Measurements from ENCODE around the gene SRRM5.

SRRM5 gene

DNA sequence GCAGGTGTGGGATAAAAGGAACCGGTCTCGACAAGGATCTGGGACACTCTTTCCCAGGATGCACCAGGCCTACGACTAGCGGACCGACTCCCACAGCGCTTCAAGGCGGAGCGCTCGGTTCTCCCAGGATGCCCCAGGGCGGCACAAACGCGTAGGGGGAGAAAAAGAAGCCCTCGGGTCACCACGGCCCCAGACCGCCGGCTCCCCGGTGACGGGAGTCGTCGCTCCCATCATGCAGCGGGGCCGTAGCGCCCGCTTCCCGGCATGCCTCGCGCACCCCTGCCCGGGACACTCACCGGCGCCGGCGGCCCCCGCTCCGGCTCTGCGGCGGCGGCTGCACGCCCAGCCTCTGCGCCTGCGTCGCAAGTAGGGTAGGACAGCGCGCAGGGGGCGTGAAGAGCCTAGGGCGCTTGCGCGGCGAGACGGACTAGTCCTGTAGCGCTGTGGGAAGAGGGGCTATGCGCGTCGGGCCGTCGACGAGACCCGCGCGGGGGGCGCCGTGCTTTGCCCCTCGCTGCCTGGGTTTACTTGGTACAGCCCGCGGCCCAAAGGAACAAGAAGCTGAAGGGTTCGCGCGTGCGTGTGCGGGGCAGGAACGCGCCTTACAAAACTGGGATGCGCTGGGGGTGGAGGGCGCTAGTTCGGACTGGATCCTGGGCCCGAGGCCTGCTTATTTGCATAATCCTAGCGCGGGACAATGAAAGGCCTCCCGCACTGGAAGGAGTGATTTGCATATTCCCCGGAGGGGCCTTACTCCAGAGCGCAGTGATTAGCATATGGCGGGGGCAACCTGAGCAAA is 7.6 kb downstream of the SRRM5 start, which contains the start of gene ZNF428:
Gene ZNF428 (minus strand): TSS at position 368 of the 799 bp plus-strand sequence. CDS start 5,325 bp downstream, outside the sequence.
- FAIRE-seq, result no peak

DNA sequence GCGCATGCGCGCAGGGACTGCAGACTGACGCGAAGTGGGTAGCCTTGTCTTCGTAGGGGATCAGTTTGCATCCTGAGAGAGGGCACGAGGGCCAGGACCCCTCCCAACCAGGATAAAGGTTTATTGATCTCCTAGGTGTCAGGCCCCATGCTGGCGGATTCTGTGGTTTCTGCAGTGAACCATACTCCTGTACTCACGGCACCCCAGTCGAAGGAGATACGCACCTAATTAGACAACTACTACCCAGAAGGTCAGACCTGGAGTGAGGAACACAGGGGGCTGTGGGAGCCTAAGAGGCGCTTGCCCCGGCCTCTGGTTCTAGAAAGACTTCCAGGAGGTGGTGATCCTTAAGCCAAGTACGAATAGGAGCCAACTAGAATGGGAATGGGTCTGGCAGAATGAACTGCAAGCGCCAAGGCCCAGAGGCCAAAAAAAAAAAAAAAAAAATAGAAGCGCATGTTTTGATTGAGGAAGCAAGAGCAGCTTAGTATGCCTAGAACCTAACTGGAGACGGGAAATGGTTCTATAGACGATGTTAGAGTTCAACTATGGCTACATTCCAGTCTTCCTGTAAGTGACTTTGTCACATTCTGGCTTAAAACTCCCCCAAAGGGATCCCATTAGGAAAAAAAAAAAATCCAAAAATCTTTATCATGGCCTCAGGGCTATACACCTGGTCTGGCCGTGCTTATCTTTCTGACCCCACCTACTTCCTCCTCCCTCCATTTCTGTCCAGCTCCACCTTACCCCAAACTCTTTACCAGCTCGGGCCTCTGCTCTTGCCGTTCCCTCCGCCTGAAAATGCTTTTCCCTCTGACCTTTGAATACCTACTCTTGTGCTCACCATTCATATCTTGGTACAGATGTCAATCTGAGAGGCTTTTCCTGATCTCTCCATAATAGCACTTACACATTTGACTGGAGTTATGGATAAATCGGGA is 8.4 kb downstream of the SRRM5 start:
- TF ChIP-seq, protein P1, sequence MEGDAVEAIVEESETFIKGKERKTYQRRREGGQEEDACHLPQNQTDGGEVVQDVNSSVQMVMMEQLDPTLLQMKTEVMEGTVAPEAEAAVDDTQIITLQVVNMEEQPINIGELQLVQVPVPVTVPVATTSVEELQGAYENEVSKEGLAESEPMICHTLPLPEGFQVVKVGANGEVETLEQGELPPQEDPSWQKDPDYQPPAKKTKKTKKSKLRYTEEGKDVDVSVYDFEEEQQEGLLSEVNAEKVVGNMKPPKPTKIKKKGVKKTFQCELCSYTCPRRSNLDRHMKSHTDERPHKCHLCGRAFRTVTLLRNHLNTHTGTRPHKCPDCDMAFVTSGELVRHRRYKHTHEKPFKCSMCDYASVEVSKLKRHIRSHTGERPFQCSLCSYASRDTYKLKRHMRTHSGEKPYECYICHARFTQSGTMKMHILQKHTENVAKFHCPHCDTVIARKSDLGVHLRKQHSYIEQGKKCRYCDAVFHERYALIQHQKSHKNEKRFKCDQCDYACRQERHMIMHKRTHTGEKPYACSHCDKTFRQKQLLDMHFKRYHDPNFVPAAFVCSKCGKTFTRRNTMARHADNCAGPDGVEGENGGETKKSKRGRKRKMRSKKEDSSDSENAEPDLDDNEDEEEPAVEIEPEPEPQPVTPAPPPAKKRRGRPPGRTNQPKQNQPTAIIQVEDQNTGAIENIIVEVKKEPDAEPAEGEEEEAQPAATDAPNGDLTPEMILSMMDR (IDR thresholded peaks at IDR 0.05; ENCODE audit: insufficient read depth, missing control alignments), result no peak
- no peak for DNase-seq (ENCODE audit: insufficient read length, low spot score)
- no peak for FAIRE-seq

More for the DNA sequence above, 7.6 kb downstream of the SRRM5 start, which contains the start of gene ZNF428:
- peak; percentile 86 for DNase-seq (ENCODE audit: insufficient read length, low spot score)
- TF ChIP-seq, protein P1 (IDR thresholded peaks at IDR 0.05; ENCODE audit: insufficient read depth, missing control alignments), result no peak

DNA sequence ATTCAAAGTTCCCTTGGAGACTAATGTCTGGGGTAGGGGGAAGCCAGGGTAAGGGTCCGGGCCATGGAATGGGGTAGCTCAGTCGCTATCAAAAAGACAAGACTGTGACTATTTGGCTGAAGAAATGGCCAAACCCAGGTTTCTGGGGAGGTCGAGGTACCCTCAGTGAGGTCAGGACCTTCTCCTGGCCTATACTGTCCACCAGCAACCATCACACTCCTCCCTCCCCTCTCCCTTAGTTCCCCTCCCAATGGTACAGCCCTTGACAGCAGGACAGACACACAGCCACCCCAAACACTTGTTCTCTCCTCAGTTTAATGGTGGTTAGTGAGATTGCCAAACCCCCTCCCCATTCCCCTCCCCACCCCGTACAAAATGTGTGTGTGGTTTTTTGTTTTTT is 10.2 kb downstream of the SRRM5 start:
- TF ChIP-seq, protein P1 (IDR thresholded peaks at IDR 0.05; ENCODE audit: insufficient read depth, missing control alignments), result no peak
- FAIRE-seq, result no peak
- DNase-seq (ENCODE audit: insufficient read length, low spot score), result no peak

DNA sequence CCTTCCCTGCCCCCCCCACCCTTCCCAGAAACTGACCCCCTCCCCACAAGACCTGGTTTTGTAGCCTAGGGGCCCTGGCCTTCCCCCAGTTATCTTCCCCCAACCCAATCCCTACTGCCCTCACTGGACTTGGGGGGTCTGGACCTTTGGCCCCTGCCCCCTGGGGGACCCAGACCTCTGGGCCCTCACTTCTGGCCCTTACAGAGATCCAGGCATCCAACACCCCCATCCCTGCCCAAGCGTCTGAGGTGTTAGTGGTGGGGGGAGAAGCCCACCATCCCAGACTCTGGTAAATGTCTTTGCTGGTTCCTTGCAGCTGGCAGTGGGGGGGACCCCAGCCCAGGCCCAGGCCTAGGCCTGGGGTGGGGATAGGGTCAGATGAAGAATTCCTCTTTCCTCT is 11.1 kb downstream of the SRRM5 start:
- no peak for DNase-seq (ENCODE audit: insufficient read length, low spot score)
- TF ChIP-seq, protein P1 (IDR thresholded peaks at IDR 0.05; ENCODE audit: insufficient read depth, missing control alignments), result no peak
- no peak for FAIRE-seq

DNA sequence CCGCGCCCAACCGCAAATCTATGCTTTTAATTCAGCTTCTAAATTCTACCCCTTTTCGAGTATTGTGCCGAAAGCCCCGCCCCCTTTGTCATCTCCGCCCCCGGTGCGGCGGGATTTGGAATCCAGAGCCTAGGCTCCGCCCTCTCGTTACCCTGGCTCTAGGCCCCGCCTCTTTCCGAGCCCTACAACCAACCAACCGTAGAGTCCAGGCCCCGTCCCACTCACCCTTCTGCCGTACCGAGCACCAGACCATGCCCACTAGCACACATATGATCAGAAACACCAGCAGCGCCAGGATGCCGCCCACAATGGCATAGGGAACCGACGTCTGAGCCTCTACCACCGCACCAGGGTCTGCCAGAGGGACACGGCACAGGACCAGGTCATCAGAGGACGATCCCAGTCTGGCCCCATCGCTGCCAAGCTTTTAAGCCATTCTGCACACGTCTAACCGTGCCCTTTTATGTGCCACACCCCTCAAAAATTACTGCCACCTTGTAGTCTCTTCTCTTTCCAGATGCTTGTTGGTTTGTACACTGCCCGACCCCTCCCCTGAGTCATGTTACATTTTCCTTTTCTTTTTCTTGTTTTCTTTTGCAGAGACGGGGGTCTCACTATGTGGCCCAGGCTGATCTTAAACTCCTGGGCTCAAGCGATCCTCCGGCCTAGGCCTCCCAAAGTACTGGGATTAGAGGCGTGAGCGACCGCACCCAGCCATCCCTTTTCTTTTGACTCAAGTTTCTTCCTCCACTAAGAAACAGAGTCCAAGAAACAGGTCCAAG is 12.2 kb downstream of the SRRM5 start:
- TF ChIP-seq, protein P1 (IDR thresholded peaks at IDR 0.05; ENCODE audit: insufficient read depth, missing control alignments), result no peak
- FAIRE-seq (no peak), DNase-seq (ENCODE audit: insufficient read length, low spot score) (no peak)

DNA sequence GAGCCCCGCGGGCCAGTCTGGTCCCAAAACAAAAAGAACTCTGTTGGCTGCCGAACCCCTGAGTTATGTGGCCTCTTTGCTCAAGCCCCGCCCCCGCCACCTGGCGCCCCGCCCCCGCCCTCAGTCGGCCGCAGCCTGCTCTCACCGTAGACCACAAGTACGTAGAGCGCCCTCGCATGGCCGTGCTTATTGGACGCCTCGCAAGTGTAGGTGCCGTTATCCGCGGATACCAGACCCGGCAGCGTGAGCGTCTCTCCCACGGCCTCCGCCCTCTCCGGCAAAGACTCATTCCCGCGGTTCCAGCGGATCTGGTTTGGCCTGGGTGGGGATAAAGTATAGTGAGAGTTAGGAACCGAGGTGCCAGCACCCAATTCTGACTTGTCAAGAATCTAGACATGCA is 13.0 kb downstream of the SRRM5 start:
- FAIRE-seq, result no peak
- no peak for DNase-seq (ENCODE audit: insufficient read length, low spot score)
- TF ChIP-seq, protein P1 (IDR thresholded peaks at IDR 0.05; ENCODE audit: insufficient read depth, missing control alignments), result no peak

Data from D721Med (cell line).